Measurements from ENCODE around the gene HTR6.

DNA sequence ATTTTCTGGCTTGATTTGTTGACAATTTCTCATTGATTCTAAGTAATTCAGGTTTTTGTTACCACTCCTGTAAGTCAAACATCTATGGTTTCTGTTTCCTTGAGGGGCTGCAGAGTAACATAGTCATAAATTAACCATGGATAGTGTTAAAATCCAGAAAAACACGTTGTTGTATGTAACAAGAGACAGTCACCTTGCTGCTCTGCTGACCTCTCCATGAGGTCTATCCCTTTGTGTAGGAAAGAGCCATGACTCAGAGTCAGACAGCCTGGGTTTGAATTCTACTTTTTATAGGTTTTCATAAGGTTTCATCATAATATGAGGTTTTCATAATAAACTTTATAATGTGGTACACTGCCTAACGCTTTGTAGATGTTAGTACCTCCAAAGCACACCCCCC is 48.2 kb upstream of the HTR6 start:
- TF ChIP-seq, protein P1, sequence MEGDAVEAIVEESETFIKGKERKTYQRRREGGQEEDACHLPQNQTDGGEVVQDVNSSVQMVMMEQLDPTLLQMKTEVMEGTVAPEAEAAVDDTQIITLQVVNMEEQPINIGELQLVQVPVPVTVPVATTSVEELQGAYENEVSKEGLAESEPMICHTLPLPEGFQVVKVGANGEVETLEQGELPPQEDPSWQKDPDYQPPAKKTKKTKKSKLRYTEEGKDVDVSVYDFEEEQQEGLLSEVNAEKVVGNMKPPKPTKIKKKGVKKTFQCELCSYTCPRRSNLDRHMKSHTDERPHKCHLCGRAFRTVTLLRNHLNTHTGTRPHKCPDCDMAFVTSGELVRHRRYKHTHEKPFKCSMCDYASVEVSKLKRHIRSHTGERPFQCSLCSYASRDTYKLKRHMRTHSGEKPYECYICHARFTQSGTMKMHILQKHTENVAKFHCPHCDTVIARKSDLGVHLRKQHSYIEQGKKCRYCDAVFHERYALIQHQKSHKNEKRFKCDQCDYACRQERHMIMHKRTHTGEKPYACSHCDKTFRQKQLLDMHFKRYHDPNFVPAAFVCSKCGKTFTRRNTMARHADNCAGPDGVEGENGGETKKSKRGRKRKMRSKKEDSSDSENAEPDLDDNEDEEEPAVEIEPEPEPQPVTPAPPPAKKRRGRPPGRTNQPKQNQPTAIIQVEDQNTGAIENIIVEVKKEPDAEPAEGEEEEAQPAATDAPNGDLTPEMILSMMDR (IDR thresholded peaks at IDR 0.05), result no peak
- no peak for TF ChIP-seq POLR2AphosphoS5 (IDR thresholded peaks at IDR 0.05; ENCODE audit: low read depth, low read length)
- TF ChIP-seq, protein P2, sequence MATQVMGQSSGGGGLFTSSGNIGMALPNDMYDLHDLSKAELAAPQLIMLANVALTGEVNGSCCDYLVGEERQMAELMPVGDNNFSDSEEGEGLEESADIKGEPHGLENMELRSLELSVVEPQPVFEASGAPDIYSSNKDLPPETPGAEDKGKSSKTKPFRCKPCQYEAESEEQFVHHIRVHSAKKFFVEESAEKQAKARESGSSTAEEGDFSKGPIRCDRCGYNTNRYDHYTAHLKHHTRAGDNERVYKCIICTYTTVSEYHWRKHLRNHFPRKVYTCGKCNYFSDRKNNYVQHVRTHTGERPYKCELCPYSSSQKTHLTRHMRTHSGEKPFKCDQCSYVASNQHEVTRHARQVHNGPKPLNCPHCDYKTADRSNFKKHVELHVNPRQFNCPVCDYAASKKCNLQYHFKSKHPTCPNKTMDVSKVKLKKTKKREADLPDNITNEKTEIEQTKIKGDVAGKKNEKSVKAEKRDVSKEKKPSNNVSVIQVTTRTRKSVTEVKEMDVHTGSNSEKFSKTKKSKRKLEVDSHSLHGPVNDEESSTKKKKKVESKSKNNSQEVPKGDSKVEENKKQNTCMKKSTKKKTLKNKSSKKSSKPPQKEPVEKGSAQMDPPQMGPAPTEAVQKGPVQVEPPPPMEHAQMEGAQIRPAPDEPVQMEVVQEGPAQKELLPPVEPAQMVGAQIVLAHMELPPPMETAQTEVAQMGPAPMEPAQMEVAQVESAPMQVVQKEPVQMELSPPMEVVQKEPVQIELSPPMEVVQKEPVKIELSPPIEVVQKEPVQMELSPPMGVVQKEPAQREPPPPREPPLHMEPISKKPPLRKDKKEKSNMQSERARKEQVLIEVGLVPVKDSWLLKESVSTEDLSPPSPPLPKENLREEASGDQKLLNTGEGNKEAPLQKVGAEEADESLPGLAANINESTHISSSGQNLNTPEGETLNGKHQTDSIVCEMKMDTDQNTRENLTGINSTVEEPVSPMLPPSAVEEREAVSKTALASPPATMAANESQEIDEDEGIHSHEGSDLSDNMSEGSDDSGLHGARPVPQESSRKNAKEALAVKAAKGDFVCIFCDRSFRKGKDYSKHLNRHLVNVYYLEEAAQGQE (IDR thresholded peaks at IDR 0.05; ENCODE audit: insufficient read depth in 1 of 2, low read depth in 2 of 2, low read length in 1 of 2), result no peak

All from Panc1 (cell line).